ENCODE measurements around the gene KLC1. TPM values are rescaled to one million over a fixed set of nuclear protein-coding genes. Genes with fewer than 3 reads are reported as not detected.
"Not testable (repeated sequence)": the region's sequence is repeated elsewhere in the genome, so short reads cannot be mapped to it uniquely, and the experiment has no call there.

KLC1 gene
- polyA plus RNA-seq, 3 donors = 89.5 to 156 (median 107) TPM

DNA sequence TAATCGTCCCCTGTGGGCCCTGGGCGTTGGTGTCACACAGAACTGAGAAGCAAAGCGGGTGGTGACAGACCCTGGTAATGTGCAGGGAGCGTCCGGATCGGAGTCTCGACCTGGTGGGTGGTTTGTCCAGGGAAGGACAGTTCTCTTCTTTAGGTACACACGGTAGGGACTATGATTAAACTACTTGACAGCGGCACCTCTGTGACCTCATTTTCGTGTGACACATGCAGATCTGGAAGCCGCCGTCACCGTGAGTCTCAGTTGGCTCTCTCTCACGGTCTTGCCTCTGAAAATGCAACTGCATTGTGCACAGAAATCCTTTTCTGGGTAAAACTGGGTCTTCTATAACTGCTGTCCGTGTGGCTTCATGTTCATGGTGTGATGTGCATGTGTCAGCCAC, 54.1 kb downstream of the KLC1 start:
- DNase-seq (ENCODE audit: extremely low read depth in 1 of 11, low read depth in 9 of 11, low spot score in 4 of 11) = no peak

- no peak for DNase-seq (ENCODE audit: extremely low read depth in 1 of 11, low read depth in 9 of 11, low spot score in 4 of 11)
These were observed 55.5 kb downstream of the KLC1 start for GRCh38 chr14:103684471-103684870.

- DNase-seq (ENCODE audit: extremely low read depth in 1 of 11, low read depth in 9 of 11, low spot score in 4 of 11) = no peak
These were observed 55.9 kb downstream of the KLC1 start for GRCh38 chr14:103684871-103685270.

DNA sequence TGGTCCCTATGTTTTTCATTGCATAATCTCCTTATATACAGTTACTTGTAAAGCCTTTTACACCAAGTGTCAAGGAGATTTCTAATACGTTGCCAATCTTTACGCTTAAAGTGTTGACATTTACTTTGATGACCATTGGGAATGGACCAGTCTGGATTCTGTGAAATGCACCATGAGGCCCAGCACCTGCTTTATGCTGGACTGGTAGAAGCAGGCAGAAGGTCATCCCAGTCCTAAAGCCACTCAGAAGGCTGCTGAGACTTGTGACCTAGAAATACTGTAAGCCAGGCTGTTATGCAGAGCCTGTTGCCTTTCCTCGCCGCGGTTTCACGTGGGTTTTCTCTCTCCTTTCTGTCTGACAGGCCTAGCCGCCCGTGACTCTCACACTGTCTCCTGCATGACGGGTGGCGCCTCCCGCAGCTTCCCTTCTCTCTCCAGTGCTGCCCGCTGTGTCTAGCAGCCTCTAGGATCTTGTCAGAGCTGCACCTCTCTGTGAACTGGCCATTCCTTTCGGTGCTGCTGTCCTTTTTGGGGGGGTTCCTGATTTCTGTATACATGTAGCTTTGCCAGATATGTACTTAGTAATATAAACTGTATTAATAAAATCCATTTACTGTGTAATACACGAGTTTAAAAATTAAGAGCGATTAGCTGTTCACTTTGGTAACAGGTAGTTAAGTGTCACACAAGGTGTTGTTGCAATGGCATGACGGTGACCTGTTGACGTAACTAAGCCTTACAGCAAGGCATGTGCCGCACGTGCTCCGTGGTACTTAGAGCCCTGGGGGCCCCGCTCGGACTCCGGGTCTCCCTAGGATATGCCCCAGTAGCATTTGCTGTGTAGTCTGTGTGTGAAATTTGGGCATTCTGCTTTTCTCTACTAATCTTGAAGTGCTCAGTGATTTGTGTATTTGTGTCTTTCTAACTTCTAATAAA, 56.5 kb downstream of the KLC1 start:
- no peak for DNase-seq (ENCODE audit: extremely low read depth in 1 of 11, low read depth in 9 of 11, low spot score in 4 of 11)

DNA sequence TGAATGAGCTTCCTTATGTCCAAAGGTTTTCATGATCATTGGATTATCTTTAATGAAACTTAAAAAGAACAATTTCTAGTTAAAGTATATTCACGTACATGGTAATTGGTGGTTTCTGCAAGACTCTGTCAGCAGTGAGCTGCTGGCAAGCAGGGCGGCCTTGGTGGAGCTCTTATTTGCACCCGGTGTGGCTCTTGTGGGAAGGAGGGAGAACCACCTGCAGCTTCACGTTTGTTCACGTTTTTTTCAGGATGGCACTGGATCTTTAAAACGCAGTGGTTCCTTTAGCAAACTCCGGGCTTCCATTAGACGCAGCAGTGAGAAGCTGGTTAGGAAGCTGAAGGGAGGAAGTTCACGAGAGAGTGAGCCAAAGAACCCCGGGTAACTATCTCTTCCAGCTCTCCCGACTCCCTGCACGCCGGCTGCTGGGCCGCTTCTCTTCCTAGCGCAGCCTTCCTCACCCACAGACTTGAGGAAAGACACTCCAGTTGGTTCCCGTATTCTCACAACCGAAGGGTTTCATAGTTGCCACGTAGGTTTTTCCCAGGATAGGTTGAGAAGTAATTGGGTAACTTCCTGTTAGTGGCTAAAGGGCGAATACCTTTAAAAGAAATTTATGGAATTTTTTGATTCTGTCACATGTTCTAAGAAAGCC, 57.9 kb downstream of the KLC1 start:
- no peak for DNase-seq (ENCODE audit: extremely low read depth in 1 of 11, low read depth in 9 of 11, low spot score in 4 of 11)

- no peak for DNase-seq (ENCODE audit: extremely low read depth in 1 of 11, low read depth in 9 of 11, low spot score in 4 of 11)
These were observed 58.7 kb downstream of the KLC1 start for GRCh38 chr14:103687712-103688111.

- DNase-seq (ENCODE audit: extremely low read depth in 1 of 11, low read depth in 9 of 11, low spot score in 4 of 11) = no peak
These were observed 59.4 kb downstream of the KLC1 start for GRCh38 chr14:103688441-103688840.

- no peak for DNase-seq (ENCODE audit: extremely low read depth in 1 of 11, low read depth in 9 of 11, low spot score in 4 of 11)
These were observed 60.2 kb downstream of the KLC1 start for GRCh38 chr14:103688906-103689902.

- no peak for DNase-seq (ENCODE audit: extremely low read depth in 1 of 11, low read depth in 9 of 11, low spot score in 4 of 11)
These were observed 61.3 kb downstream of the KLC1 start for GRCh38 chr14:103690332-103690731.

DNA sequence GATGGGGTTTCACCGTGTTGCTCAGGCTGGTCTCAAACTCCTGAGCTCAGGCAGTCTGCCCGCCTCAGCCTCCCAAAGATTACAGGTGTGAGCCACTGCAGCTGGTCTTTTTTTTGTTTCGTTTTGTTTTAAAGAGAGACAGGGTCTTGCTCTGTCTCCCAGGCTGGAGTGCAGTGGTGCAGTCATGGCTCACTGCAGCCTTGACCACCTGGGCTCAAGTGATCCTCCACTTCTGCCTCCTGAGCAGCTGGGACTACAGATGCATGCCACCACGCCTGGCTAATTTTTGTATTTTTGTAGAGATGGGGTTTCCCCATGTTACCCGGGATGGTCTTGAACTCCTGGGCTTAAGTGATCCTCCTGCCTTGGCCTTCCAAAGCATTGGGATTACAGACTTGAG, 62.6 kb downstream of the KLC1 start:
- DNase-seq (ENCODE audit: extremely low read depth in 1 of 11, low read depth in 9 of 11, low spot score in 4 of 11) = not testable (repeated sequence)

DNA sequence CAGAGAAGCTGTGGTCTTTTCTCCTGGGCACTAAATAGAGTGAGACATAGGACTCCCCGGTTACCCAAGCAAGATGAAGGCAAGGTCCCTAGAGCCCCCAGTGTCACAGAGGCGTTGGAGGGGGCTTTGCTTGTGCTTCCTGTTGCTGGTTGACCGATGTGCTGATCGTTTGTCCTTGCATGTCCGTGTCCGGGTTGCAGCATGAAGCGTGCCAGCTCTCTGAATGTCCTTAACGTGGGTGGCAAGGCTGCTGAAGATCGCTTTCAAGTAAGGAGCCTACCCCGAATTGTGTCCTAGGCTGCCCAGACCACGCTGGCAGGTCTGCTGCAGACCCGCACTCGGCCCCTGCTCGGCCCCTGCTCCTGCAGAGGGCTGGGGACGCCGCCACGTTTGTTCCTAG, 63.1 kb downstream of the KLC1 start:
- DNase-seq (ENCODE audit: extremely low read depth in 1 of 11, low read depth in 9 of 11, low spot score in 4 of 11) = no peak

GRCh38 chr14:103692871-103693270, 63.9 kb downstream of the KLC1 start:
- DNase-seq (ENCODE audit: extremely low read depth in 1 of 11, low read depth in 9 of 11, low spot score in 4 of 11) = no peak

DNA sequence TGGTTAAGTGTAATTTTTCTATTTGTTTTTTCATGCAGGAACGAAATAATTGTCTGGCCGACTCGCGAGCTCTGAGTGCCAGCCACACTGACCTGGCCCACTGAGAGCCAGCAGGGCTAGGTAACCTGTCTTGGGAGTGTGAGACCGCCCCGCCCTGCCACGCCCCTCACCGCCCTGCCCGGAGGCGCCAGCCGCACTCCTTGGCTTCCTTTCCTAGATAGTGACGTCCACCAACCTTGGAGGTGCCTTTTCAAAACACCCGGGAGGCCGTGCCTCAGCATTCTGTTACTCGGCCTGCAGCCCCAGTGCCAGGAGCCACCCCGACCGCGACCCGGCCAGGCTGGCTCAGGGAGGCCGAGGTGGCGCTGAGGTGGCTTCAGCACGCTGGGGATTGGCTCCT, 64.5 kb downstream of the KLC1 start:
- no peak for DNase-seq (ENCODE audit: extremely low read depth in 1 of 11, low read depth in 9 of 11, low spot score in 4 of 11)

- no peak for DNase-seq (ENCODE audit: extremely low read depth in 1 of 11, low read depth in 9 of 11, low spot score in 4 of 11)
These were observed 65.6 kb downstream of the KLC1 start for GRCh38 chr14:103694572-103695026.

DNA sequence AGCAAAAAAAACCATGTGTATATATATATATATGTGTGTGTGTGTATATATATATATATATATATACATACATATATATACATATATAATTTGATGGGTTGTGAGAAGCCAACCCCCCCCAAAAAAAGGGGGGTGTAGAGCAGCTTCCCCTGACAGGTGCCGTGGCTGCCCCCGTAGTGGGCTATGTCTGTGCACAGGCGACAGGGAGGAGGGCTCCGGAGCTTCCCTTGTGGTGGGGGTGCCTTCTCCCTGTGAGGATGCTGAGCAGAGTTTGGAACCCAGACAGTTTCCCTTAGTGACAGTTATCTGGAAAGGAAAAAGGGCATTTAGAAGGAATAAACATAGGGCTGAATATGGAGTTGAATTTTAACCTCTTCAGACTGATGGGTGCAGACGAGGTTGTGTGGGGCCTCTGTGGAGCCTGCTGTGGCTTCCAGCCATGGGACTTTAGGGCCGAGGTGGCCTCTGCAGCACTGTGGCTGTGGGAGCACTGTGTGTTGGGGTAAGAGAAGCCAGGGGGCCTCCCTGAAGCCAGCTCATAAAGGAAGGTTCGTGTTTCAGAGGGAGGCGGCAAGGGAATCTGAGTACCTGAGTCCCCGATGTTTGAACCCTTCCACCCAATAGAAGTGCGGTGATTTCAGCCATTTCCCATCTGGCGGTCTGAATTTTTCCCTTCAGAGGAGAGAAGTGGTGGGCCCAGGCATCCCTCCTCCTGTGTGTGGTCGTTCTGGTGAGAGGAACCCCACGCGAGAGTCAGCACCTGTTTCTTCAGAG, 66.5 kb downstream of the KLC1 start:
- no peak for DNase-seq (ENCODE audit: extremely low read depth in 1 of 11, low read depth in 9 of 11, low spot score in 4 of 11)

- DNase-seq (ENCODE audit: extremely low read depth in 1 of 11, low read depth in 9 of 11, low spot score in 4 of 11) = no peak
These were observed 67.0 kb downstream of the KLC1 start for GRCh38 chr14:103696070-103696402.

- DNase-seq (ENCODE audit: extremely low read depth in 1 of 11, low read depth in 9 of 11, low spot score in 4 of 11) = no peak
These were observed 67.6 kb downstream of the KLC1 start for GRCh38 chr14:103696466-103697071.

DNA sequence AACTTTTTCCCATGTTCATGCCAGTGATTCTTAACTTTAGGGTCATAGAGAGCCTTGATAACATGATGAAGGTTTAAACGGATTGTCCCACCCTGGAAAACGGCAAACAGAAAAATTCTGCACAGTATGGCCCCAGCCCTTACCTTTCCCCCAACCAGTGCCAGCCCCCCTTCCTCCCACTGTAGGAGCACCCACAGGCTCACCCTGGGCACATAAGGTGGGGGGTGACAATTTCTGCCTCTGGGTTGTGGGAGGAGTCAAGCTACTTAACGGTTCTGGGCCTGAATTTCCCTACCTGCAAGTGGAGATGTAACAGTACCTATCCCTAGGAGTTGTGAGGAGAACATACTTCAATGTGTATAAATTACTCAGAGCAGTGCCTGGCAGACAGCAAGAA, 68.2 kb downstream of the KLC1 start:
- DNase-seq (ENCODE audit: extremely low read depth in 1 of 11, low read depth in 9 of 11, low spot score in 4 of 11) = no peak

Measured in renal cortex interstitium (tissue), 11 donors.